HEK293 (cell line): Measurements from ENCODE around the gene PRICKLE1.

Experiments used
- CTCF ChIP-seq: fragments of 450-650 bp; formaldehyde crosslinking; IDR thresholded peaks from 2 replicates; pipeline ENCODE4 v1.5.1; 2016; ENCODE audit warnings: missing biosample characterization, missing genetic modification characterization
- MYNN ChIP-seq: fragments of 450-650 bp; formaldehyde crosslinking; IDR thresholded peaks from 2 replicates; pipeline ENCODE4 v1.5.1; 2016; ENCODE audit warnings: missing biosample characterization, missing genetic modification characterization, borderline replicate concordance
- ZNF16 ChIP-seq: fragments of 450-650 bp; formaldehyde crosslinking; IDR thresholded peaks from 2 replicates; pipeline ENCODE4 v1.5.1; 2016; ENCODE audit warnings: low read depth, missing biosample characterization, missing genetic modification characterization

- TF ChIP-seq MYNN (tag by site-specific recombination), result no peak
- no peak for TF ChIP-seq ZNF16 (tag by site-specific recombination)
- TF ChIP-seq CTCF (tag by site-specific recombination), result no peak
These were observed 97.3 kb downstream of the PRICKLE1 start for GRCh38 chr12:42492267-42492666.
